Fibroblast of pulmonary artery (primary cell): ENCODE data around the gene PHF21B.

ENCODE experiments used
- DNase-seq: peaks from one replicate; pipeline ENCODE4 v3.0.0-alpha.2; 2010; ENCODE audit warnings: low read depth
- H3K4me3 ChIP-seq: replicated peaks from 2 replicates; pipeline ENCODE4 v1.5.1; 2011; ENCODE audit warnings: low read depth, mild to moderate bottlenecking, control low read depth, low read length, moderate library complexity
- CTCF ChIP-seq: IDR thresholded peaks from 2 replicates; pipeline ENCODE4 v1.5.1; 2011; ENCODE audit warnings: mild to moderate bottlenecking, control low read depth, low read length, inconsistent platforms; ENCODE audit errors: missing control alignments

The PHF21B gene

DNA sequence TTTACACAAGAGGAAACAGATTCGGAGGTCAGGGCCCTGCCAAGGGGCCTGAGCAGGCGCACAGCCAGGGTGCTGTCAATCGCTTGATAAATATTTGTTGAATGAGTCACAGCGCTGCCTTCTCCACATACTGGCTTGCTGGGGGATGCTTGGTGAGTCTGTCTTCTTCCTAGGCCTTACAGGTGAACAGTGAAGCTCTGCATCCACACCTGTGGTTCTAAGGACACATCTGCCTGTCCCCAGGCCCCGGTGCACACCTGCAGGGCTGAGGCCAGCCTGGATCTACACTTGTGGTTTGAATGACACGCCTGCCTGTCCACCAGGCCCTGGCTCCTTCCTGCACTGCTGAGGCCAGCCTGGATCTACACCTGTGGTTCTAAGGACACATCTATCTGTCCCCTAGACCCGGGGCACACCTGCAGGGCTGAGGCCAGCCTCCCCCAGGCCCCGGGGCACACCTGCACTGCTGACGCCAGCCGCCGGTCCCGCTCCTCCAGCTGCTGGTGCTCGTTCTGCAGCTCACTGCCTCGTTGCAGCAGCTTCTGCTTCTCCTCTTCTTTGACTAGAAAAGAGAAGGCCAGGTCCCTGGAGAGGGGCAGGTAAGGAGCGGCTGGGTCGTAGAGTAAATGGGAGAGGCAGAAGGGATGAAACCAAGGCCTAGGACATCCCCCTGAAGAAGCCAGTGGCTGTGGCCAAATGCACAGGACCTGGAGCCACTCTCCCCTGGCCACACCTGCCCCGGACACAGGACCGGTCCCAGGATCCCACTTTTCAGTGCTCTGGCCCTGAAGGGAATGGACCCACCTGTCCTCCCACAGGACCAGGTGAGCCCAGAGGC is 124.6 kb downstream of the PHF21B start:
- TF ChIP-seq CTCF = no peak
- no peak overlapping the region for H3K4me3 ChIP-seq
- no peak for DNase-seq

GRCh38 chr22:44884562-44884961 is 125.2 kb downstream of the PHF21B start:
- TF ChIP-seq CTCF = no peak
- H3K4me3 ChIP-seq = no peak overlapping the region
- DNase-seq = no peak

- no peak for DNase-seq
- H3K4me3 ChIP-seq = no peak overlapping the region
- TF ChIP-seq CTCF = no peak
Observed at GRCh38 chr22:44883011-44883421, 126.8 kb downstream of the PHF21B start.

GRCh38 chr22:44882226-44882905 is 127.4 kb downstream of the PHF21B start:
- no peak for TF ChIP-seq CTCF
- H3K4me3 ChIP-seq = no peak overlapping the region
- DNase-seq = no peak

DNA sequence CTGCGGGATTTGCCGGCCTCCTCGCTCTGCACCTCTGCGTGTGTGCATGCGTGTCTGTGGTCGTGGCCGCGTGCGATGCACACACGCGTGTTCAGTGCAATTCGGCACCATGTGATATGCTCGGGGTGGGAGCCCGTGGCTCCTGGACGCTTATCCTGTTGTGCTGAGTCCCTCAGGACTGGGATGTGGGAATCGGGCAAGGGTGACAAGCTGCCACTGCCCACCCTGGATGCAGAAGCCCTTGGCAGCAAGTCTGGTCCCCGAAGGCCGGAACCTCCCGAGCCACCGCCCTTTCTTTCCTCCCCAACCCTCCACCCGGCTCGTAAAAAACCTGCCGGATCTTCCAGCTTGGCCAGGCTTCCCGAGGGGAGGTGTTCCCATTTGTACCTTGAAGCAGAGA is 128.2 kb downstream of the PHF21B start:
- no peak for DNase-seq
- H3K4me3 ChIP-seq = no peak overlapping the region
- no peak for TF ChIP-seq CTCF

DNA sequence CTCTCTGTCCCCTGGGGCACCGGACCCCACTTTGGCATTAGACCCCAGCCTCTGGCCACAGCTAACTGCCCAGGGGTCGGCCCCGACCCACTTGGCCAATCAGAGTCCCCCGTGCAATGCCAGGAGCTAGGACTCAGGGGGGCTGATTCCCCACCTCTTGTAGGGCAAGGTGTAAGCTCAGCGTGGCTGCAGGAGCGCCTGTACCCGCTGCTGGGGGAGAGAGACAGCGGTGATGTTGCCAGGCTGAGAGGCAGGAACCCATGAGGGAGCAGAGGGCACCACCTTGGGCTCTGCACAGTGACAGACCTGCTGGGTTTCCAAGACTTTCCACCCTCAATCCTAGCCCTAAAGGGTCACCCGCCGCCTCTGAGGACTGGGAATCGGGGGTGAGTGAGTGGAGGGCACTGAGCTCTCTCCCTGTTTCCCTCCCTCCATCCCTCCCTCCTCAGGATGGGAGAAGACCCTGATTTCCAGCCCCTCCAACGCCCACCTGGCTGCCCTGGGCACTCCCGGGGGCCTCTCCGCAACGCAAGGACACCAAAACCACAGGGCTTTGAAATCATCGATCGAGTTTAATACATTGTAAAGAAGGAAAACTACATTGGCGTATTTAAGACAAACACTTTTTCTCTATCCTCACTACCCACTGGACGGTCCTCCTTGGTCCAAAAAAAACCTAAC is 129.1 kb downstream of the PHF21B start:
- DNase-seq = no peak

More for the DNA sequence above, 129.1 kb downstream of the PHF21B start:
- H3K4me3 ChIP-seq = no peak overlapping the region
- TF ChIP-seq CTCF = no peak
